Prostate gland (tissue), 2 donors: ENCODE data around the gene XPNPEP1.

Experiments
- CTCF ChIP-seq, 4 experiments: fragments of 200-600 bp in 2 of 4; fragments of 450-650 bp in 2 of 4; sonication (generic) in 2 of 4; IDR thresholded peaks; 1 replicate in 3 of 4; 2 replicates in 1 of 4; pipeline ENCODE4 v1.5.1; 2016 to 2019; ENCODE audit warnings: antibody characterized with exemption in 4 of 4, mild to moderate bottlenecking in 2 of 4, moderate library complexity in 2 of 4
- POLR2A ChIP-seq: fragments of 450-650 bp; IDR thresholded peaks from one replicate; pipeline ENCODE4 v1.6.1; 2016; ENCODE audit warnings: antibody characterized with exemption, mild to moderate bottlenecking
- POLR2AphosphoS5 ChIP-seq: sonication (generic); formaldehyde crosslinking; IDR thresholded peaks from one replicate; pipeline ENCODE4 v1.6.1; 2017; ENCODE audit warnings: antibody characterized with exemption

GRCh38 chr10:109958059-109958458, 34.7 kb upstream of the XPNPEP1 start:
- TF ChIP-seq CTCF (IDR thresholded peaks at IDR 0.05) (no peak), POLR2A (no peak), POLR2AphosphoS5 (no peak)
